WTC11 (cell line): ENCODE data around the gene RIMS4. TPM values are rescaled to one million over a fixed set of nuclear protein-coding genes. Genes with fewer than 3 reads are reported as not detected.

Experiments used
- ATAC-seq: fragments of 200-7000 bp; cut with Tn5 transposase; 2 replicates; pipeline ENCODE4 v1.10.0; 2021; ENCODE audit warnings: mild to moderate bottlenecking, moderate library complexity
- CTCF ChIA-PET: fragments of 300-600 bp; sonication (Branson Sonifier 250); formaldehyde crosslinking; loops from one replicate; lab custom pipeline; 2021; ENCODE audit warnings: antibody characterized with exemption; lab: Charles Lee
- POLR2A ChIA-PET: fragments of 350-600 bp; sonication (Branson Sonifier 250); formaldehyde crosslinking; loops from one replicate; lab custom pipeline; 2021; ENCODE audit warnings: antibody characterized with exemption; lab: Charles Lee
- DNase-seq: peaks from one replicate; pipeline ENCODE4 v3.0.0; 2021; ENCODE audit warnings: low spot score
- H3K27ac Mint-ChIP-seq: 2 replicates; pipeline ENCODE4 v1.8.0; 2021; ENCODE audit warnings: mixed read lengths
- H3K27me3 Mint-ChIP-seq: 2 replicates; pipeline ENCODE4 v1.8.0; 2021; ENCODE audit warnings: low read depth, mild to moderate bottlenecking, moderate library complexity, mixed read lengths
- H3K36me3 Mint-ChIP-seq: 2 replicates; pipeline ENCODE4 v1.8.0; 2021; ENCODE audit warnings: mixed read lengths
- H3K4me1 Mint-ChIP-seq: 2 replicates; pipeline ENCODE4 v1.8.0; 2022; ENCODE audit warnings: mixed read lengths
- H3K4me3 Mint-ChIP-seq: 2 replicates; pipeline ENCODE4 v1.8.0; 2021; ENCODE audit warnings: mild to moderate bottlenecking, moderate library complexity, mixed read lengths
- H3K9me3 Mint-ChIP-seq: 2 replicates; pipeline ENCODE4 v1.8.0; 2021; ENCODE audit warnings: mixed read lengths
- ATF6 ChIP-seq: sonication (generic); formaldehyde crosslinking; IDR thresholded peaks from 2 replicates; pipeline ENCODE4 v1.8.1; 2023; ENCODE audit warnings: mild to moderate bottlenecking, missing genetic modification reagents
- CBFB ChIP-seq: sonication (generic); formaldehyde crosslinking; IDR thresholded peaks from 2 replicates; pipeline ENCODE4 v1.8.1; 2022; ENCODE audit warnings: mild to moderate bottlenecking, low read depth, missing genetic modification reagents
- CDX4 ChIP-seq: fragments of 250-450 bp; sonication (Bioruptor Pico); IDR thresholded peaks from 2 replicates; pipeline ENCODE4 v1.9.0; 2021; ENCODE audit warnings: moderate library complexity, mild to moderate bottlenecking, inconsistent platforms, borderline replicate concordance
- ETV6 ChIP-seq: sonication (generic); formaldehyde crosslinking; IDR thresholded peaks from 2 replicates; pipeline ENCODE4 v1.8.1; 2022; ENCODE audit warnings: mild to moderate bottlenecking, missing genetic modification reagents
- FOXJ3 ChIP-seq: sonication (generic); formaldehyde crosslinking; IDR thresholded peaks from 2 replicates; pipeline ENCODE4 v1.9.0; 2021; ENCODE audit warnings: missing genetic modification reagents, mild to moderate bottlenecking, borderline replicate concordance
- FOXK1 ChIP-seq: sonication (generic); formaldehyde crosslinking; IDR thresholded peaks from 2 replicates; pipeline ENCODE4 v1.8.0; 2022; ENCODE audit warnings: mild to moderate bottlenecking, moderate library complexity, missing genetic modification reagents
- FOXP1 ChIP-seq: sonication (generic); formaldehyde crosslinking; IDR thresholded peaks from 2 replicates; pipeline ENCODE4 v1.8.0; 2022; ENCODE audit warnings: missing genetic modification reagents, mild to moderate bottlenecking, moderate library complexity, borderline replicate concordance
- GTF2I ChIP-seq: fragments of 250-450 bp; sonication (Bioruptor Pico); conservative IDR thresholded peaks from 2 replicates; pipeline ENCODE4 v1.4.0; 2021; ENCODE audit warnings: mild to moderate bottlenecking
- HMGA2 ChIP-seq: fragments of 250-450 bp; sonication (Bioruptor Pico); IDR thresholded peaks from 2 replicates; pipeline ENCODE4 v1.4.0; 2021; ENCODE audit warnings: mild to moderate bottlenecking, moderate library complexity
- IRF2 ChIP-seq: sonication (generic); formaldehyde crosslinking; IDR thresholded peaks from 2 replicates; pipeline ENCODE4 v1.8.0; 2022; ENCODE audit warnings: low read depth, missing genetic modification reagents, borderline replicate concordance
- JUN ChIP-seq: sonication (generic); formaldehyde crosslinking; IDR thresholded peaks from 2 replicates; pipeline ENCODE4 v1.8.0; 2023; ENCODE audit warnings: mild to moderate bottlenecking, missing genetic modification reagents
- KAT7 ChIP-seq: sonication (generic); formaldehyde crosslinking; IDR thresholded peaks from 2 replicates; pipeline ENCODE4 v1.8.1; 2023; ENCODE audit warnings: missing genetic modification reagents, mild to moderate bottlenecking, borderline replicate concordance
- MYBL2 ChIP-seq: sonication (generic); formaldehyde crosslinking; IDR thresholded peaks from 2 replicates; pipeline ENCODE4 v1.8.1; 2023; ENCODE audit warnings: mild to moderate bottlenecking, moderate library complexity, missing genetic modification reagents
- NFATC4 ChIP-seq: fragments of 250-450 bp; sonication (Bioruptor Pico); IDR thresholded peaks from 2 replicates; pipeline ENCODE4 v1.9.0; 2021; ENCODE audit warnings: mild to moderate bottlenecking
- RORB ChIP-seq: fragments of 250-450 bp; sonication (Bioruptor Pico); IDR thresholded peaks from 2 replicates; pipeline ENCODE4 v1.9.0; 2021; ENCODE audit warnings: mild to moderate bottlenecking
- SMAD3 ChIP-seq: sonication (generic); formaldehyde crosslinking; IDR thresholded peaks from 2 replicates; pipeline ENCODE4 v1.8.0; 2022; ENCODE audit warnings: missing genetic modification reagents, mild to moderate bottlenecking, borderline replicate concordance
- SP1 ChIP-seq: sonication (generic); formaldehyde crosslinking; conservative IDR thresholded peaks from 2 replicates; pipeline ENCODE4 v1.8.1; 2022; ENCODE audit warnings: missing genetic modification reagents
- ZNF219 ChIP-seq: sonication (generic); formaldehyde crosslinking; IDR thresholded peaks from 2 replicates; pipeline ENCODE4 v1.8.0; 2023; ENCODE audit warnings: missing genetic modification reagents, mild to moderate bottlenecking, borderline replicate concordance
- ZNF281 ChIP-seq: sonication (generic); formaldehyde crosslinking; IDR thresholded peaks from 2 replicates; pipeline ENCODE4 v1.8.0; 2023; ENCODE audit warnings: mild to moderate bottlenecking, missing genetic modification reagents
- ZNF512 ChIP-seq: sonication (generic); formaldehyde crosslinking; IDR thresholded peaks from 2 replicates; pipeline ENCODE4 v1.8.1; 2022; ENCODE audit warnings: missing genetic modification reagents, borderline replicate concordance
- total RNA-seq: library from RNA; stranded (reverse); gene quantifications from 3 replicates; pipeline ENCODE4 v1.2.3, GENCODE V29; 2021
- TF ChIP-seq, protein P1 (sequence below): sonication (generic); formaldehyde crosslinking; IDR thresholded peaks from 2 replicates; pipeline ENCODE4 v1.8.1; 2022; ENCODE audit warnings: low read depth, missing genetic modification reagents, borderline replicate concordance
- TF ChIP-seq, protein P2 (sequence below): sonication (generic); formaldehyde crosslinking; IDR thresholded peaks from 2 replicates; pipeline ENCODE4 v1.8.1; 2022; ENCODE audit warnings: low read depth, mild to moderate bottlenecking, moderate library complexity, missing genetic modification reagents, borderline replicate concordance
- TF ChIP-seq, protein P3 (sequence below): sonication (generic); formaldehyde crosslinking; IDR thresholded peaks from 2 replicates; pipeline ENCODE4 v1.8.1; 2023; ENCODE audit warnings: mild to moderate bottlenecking, moderate library complexity, missing genetic modification reagents

Gene RIMS4
- total RNA-seq, 1 experiment from 2014 or later = 24.8 TPM

GRCh38 chr20:44714102-44714700 is 96.1 kb downstream of the RIMS4 start:
- Mint-ChIP-seq H3K27ac (0 out of 2 replicates have a peak overlapping the region, but pooled peaks have one; percentile 34), H3K9me3 (no peaks in the 10 kb centered on the region), H3K4me3 (no peak overlapping the region), H3K36me3 (no peaks in the 10 kb centered on the region), H3K27me3 (no peaks in the 10 kb centered on the region; the same call in 1 of the 2 replicates), H3K4me1 (no peaks in the 10 kb centered on the region)
- DNase-seq = no peak
- TF ChIP-seq SMAD3 (CRISPR knock-in tag) = no peak
- no peak for TF ChIP-seq KAT7
- no peak for TF ChIP-seq FOXK1 (CRISPR knock-in tag)
- TF ChIP-seq SP1 = no peak
- no peak for TF ChIP-seq ZNF281 (CRISPR knock-in tag)
- TF ChIP-seq IRF2 (CRISPR knock-in tag) = no peak
- TF ChIP-seq, protein P1, sequence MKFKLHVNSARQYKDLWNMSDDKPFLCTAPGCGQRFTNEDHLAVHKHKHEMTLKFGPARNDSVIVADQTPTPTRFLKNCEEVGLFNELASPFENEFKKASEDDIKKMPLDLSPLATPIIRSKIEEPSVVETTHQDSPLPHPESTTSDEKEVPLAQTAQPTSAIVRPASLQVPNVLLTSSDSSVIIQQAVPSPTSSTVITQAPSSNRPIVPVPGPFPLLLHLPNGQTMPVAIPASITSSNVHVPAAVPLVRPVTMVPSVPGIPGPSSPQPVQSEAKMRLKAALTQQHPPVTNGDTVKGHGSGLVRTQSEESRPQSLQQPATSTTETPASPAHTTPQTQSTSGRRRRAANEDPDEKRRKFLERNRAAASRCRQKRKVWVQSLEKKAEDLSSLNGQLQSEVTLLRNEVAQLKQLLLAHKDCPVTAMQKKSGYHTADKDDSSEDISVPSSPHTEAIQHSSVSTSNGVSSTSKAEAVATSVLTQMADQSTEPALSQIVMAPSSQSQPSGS (CRISPR knock-in tag) = no peak
- TF ChIP-seq, protein P2, sequence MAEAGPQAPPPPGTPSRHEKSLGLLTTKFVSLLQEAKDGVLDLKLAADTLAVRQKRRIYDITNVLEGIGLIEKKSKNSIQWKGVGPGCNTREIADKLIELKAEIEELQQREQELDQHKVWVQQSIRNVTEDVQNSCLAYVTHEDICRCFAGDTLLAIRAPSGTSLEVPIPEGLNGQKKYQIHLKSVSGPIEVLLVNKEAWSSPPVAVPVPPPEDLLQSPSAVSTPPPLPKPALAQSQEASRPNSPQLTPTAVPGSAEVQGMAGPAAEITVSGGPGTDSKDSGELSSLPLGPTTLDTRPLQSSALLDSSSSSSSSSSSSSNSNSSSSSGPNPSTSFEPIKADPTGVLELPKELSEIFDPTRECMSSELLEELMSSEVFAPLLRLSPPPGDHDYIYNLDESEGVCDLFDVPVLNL (CRISPR knock-in tag) = no peak
- POLR2A ChIA-PET = no interaction called here
- CTCF ChIA-PET = no interaction called here
- no peak for ATAC-seq

DNA sequence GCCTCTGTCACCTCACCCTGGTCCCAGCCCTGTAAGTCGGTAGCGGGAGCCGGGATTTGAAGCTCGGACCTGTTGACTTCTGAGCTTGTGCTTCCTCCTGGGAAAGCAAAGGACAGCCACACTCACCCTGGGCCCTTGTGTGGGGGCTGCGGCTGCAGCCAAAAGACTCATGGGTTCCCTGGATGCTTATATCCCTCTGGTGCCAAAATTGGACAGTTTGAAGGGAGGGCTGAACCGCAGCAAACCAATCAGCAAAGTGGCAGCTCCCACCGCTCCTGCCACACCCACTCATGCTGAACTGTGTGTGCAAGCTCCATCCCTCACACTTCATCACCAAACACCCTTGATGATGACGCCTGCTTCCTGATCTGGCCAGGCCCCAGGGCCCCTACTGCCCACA is 99.1 kb downstream of the RIMS4 start:
- no peak for DNase-seq
- Mint-ChIP-seq H3K9me3 (no peaks in the 10 kb centered on the region), H3K27ac (no peak overlapping the region), H3K36me3 (no peaks in the 10 kb centered on the region), H3K4me3 (no peak overlapping the region), H3K4me1 (no peaks in the 10 kb centered on the region), H3K27me3 (no peaks in the 10 kb centered on the region; the same call in 1 of the 2 replicates)
- no peak for ATAC-seq
- POLR2A ChIA-PET = no interaction called here
- CTCF ChIA-PET = interaction anchor here (0.8 to 1.6 kb wide), 2 partner anchors 10 to 22 kb away, joined by 3 to 5 read pairs; no protein-coding TSS in a partner anchor
- TF ChIP-seq FOXP1 (CRISPR knock-in tag) (no peak), HMGA2 (CRISPR knock-in tag) (no peak), ZNF219 (CRISPR knock-in tag) (no peak), NFATC4 (no peak), CDX4 (CRISPR knock-in tag) (no peak), ETV6 (CRISPR knock-in tag) (no peak), CBFB (CRISPR knock-in tag) (no peak), KAT7 (no peak), FOXJ3 (CRISPR knock-in tag) (no peak), MYBL2 (CRISPR knock-in tag) (no peak), GTF2I (CRISPR knock-in tag) (no peak), RORB (CRISPR knock-in tag) (no peak), SMAD3 (CRISPR knock-in tag) (no peak), JUN (no peak), ATF6 (CRISPR knock-in tag) (no peak), ZNF512 (CRISPR knock-in tag) (no peak)
- TF ChIP-seq, protein P3, sequence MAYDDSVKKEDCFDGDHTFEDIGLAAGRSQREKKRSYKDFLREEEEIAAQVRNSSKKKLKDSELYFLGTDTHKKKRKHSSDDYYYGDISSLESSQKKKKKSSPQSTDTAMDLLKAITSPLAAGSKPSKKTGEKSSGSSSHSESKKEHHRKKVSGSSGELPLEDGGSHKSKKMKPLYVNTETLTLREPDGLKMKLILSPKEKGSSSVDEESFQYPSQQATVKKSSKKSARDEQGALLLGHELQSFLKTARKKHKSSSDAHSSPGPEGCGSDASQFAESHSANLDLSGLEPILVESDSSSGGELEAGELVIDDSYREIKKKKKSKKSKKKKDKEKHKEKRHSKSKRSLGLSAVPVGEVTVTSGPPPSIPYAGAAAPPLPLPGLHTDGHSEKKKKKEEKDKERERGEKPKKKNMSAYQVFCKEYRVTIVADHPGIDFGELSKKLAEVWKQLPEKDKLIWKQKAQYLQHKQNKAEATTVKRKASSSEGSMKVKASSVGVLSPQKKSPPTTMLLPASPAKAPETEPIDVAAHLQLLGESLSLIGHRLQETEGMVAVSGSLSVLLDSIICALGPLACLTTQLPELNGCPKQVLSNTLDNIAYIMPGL (CRISPR knock-in tag) = no peak
